Stimulated activated CD4-positive, alpha-beta T cell treated with anti-CD3 and anti-CD28 coated beads, Interleukin-2, amount 100 ng/mL, for 4 hours (primary cell): Measurements from ENCODE around the gene PHAF1.

ENCODE experiments used
- DNase-seq: peaks from one replicate; pipeline ENCODE4 v3.0.0-alpha.2; 2020; ENCODE audit warnings: low read depth

PHAF1 gene

GRCh38 chr16:67196881-67197280 lies 87.1 kb downstream of the PHAF1 start:
- no peak for DNase-seq

- no peak for DNase-seq
These were observed 88.0 kb downstream of the PHAF1 start for GRCh38 chr16:67197704-67198103.
